ENCODE measurements around the gene GALNT18. TPM values are rescaled to one million over a fixed set of nuclear protein-coding genes. Genes with fewer than 3 reads are reported as not detected.
"Not testable (repeated sequence)": the region's sequence is repeated elsewhere in the genome, so short reads cannot be mapped to it uniquely, and the experiment has no call there.

The GALNT18 gene
- total RNA-seq, 2 experiments from 2014 or later: 2.4 to 2.7 TPM

- Mint-ChIP-seq H3K27me3 (no peaks in the 10 kb centered on the region), H3K4me1 (ENCODE audit: low read depth) (no peaks in the 10 kb centered on the region), H3K4me3 (no peak overlapping the region), H3K27ac (no peak overlapping the region), H3K9me3 (no peaks in the 10 kb centered on the region), H3K36me3 (no peaks in the 10 kb centered on the region)
- POLR2A ChIA-PET: no interaction called here
- CTCF ChIA-PET: no interaction called here
- DNase-seq: no peak
- intact Hi-C loops (cut with micrococcal nuclease): no loop called here
Measured at GRCh38 chr11:11450744-11451362, 171.0 kb downstream of the GALNT18 start.

- CTCF ChIA-PET: no interaction called here
- H3K9me3 Mint-ChIP-seq: no peaks in the 10 kb centered on the region
- DNase-seq: no peak
- no peaks in the 10 kb centered on the region for H3K27me3 Mint-ChIP-seq
- no peak overlapping the region for H3K27ac Mint-ChIP-seq
- H3K4me3 Mint-ChIP-seq: no peak overlapping the region
- H3K4me1 Mint-ChIP-seq (ENCODE audit: low read depth): no peaks in the 10 kb centered on the region
- no peaks in the 10 kb centered on the region for H3K36me3 Mint-ChIP-seq
- POLR2A ChIA-PET: no interaction called here
- intact Hi-C loops (cut with micrococcal nuclease): no loop called here
Measured at GRCh38 chr11:11449327-11449726, 172.5 kb downstream of the GALNT18 start.

DNA sequence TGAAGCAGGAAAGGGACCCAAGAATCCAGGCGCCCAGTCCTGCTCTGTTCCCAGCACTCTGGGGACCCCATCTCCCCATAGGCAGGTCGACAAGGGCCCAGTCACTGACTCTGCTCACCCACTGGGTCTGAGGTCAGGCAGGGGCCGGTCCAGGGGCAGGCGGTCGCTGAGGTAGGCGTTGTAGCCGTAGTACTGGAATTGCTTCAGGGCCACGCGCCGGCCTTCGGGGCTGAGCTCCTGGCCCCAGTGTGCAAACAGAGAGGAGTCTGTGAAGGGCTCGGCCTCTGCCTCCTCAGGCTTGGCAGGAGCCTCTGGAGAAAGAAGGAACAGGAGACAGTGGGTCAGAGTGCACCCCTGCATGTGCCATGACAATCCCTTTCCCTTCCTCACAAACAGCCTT lies 173.2 kb downstream of the GALNT18 start:
- Mint-ChIP-seq H3K27ac (no peak overlapping the region), H3K4me1 (ENCODE audit: low read depth) (no peaks in the 10 kb centered on the region), H3K4me3 (no peak overlapping the region), H3K27me3 (no peaks in the 10 kb centered on the region), H3K36me3 (no peaks in the 10 kb centered on the region), H3K9me3 (no peaks in the 10 kb centered on the region)
- ChIA-PET POLR2A (no interaction called here), CTCF (no interaction called here)
- DNase-seq: no peak
- intact Hi-C loops (cut with micrococcal nuclease): no loop called here

- H3K27ac Mint-ChIP-seq; CTCF ChIA-PET; H3K9me3 Mint-ChIP-seq; H3K4me1 Mint-ChIP-seq (ENCODE audit: low read depth); H3K4me3 Mint-ChIP-seq; H3K27me3 Mint-ChIP-seq; DNase-seq; H3K36me3 Mint-ChIP-seq; intact Hi-C loops (cut with micrococcal nuclease); POLR2A ChIA-PET: not testable (repeated sequence)
Measured at GRCh38 chr11:11447601-11448000, 174.2 kb downstream of the GALNT18 start.

DNA sequence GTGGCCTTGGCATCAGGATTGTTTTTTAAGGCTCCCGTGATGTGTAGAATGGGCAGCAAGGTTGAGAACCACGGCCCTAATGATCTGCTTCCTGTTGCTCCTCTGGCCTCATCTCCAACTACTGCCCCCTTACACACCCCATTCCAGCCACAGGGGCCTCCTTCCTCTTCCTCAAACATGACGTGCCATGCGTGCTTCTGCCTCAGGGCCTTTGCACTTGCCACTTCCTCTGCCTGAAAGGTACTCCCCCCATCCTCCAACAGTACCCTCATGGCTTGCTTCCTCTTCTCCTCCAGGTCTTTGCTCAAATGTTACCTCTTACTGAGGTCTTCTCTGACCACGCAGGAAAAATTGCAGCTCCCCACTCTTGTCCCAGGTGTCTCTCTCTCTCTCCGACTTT lies 174.8 kb downstream of the GALNT18 start:
- CTCF ChIA-PET: no interaction called here

DNA sequence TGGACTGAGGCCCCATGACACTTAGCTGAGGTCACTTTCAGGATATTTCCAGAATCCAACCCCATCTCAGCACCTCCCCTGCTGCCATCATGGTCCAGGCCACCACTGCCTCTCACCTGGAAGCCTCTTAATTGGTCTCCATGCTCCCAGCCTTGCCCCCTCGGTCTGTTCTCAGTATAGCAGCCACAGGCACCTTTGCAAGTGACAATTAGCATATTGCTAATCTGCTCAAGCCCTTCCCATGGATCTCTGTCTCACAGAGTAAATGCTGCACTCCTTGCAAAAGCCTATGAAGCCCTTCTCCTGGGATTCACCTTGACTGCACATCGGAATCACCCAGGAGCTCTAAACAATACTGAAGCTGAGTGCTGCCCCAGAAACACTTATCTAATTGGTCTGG lies 175.2 kb downstream of the GALNT18 start:
- Mint-ChIP-seq H3K9me3 (no peaks in the 10 kb centered on the region), H3K27me3 (no peaks in the 10 kb centered on the region), H3K4me3 (no peak overlapping the region), H3K36me3 (no peaks in the 10 kb centered on the region), H3K27ac (no peak overlapping the region), H3K4me1 (ENCODE audit: low read depth) (no peaks in the 10 kb centered on the region)
- CTCF ChIA-PET: no interaction called here
- POLR2A ChIA-PET: no interaction called here
- intact Hi-C loops (cut with micrococcal nuclease): no loop called here
- DNase-seq: no peak

More for the DNA sequence above, 174.8 kb downstream of the GALNT18 start:
- POLR2A ChIA-PET: no interaction called here
- DNase-seq: no peak
- H3K27ac Mint-ChIP-seq: no peak overlapping the region
- intact Hi-C loops (cut with micrococcal nuclease): no loop called here
- no peak overlapping the region for H3K4me3 Mint-ChIP-seq
- no peaks in the 10 kb centered on the region for H3K4me1 Mint-ChIP-seq (ENCODE audit: low read depth)
- no peaks in the 10 kb centered on the region for H3K36me3 Mint-ChIP-seq
- H3K9me3 Mint-ChIP-seq: no peaks in the 10 kb centered on the region
- H3K27me3 Mint-ChIP-seq: no peaks in the 10 kb centered on the region

DNA sequence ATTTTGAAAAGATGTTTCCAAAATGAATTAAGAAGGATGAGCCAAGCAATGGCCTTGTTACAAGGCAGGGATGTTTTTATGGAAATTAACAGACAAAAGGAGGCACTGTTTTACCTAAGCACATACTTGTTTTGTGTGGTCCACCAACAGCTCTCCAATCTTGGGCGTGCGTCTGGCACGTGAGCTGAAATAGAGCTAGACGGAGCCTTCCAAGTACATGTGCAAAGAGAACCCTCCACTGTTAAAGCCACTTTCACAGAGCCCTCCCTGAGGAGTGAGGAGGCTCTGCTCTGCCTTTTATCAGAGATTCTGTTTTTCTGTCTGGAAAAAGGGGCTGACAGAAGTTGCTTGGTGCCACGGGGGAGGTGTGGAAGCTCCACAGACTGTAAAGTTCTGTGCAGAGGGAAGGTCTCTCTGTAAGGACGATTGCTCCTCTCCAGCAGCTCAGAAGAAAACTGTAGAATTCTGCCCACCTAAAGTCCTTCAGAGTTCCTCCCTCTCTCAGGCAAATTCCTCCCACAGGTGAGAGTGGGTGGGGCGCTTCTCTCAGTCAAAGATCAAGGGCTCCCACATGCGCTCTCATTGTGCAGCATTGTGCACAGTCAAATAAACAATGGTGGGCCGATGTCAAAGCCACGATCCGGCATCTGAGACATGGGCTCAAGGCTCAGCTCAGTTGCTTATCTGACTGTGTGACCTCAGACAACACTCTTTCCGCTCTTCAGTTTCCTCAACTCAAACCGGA lies 176.2 kb downstream of the GALNT18 start:
- Mint-ChIP-seq H3K9me3 (no peaks in the 10 kb centered on the region), H3K4me1 (ENCODE audit: low read depth) (no peaks in the 10 kb centered on the region), H3K27ac (no peak overlapping the region), H3K27me3 (no peaks in the 10 kb centered on the region), H3K36me3 (no peaks in the 10 kb centered on the region), H3K4me3 (no peak overlapping the region)
- intact Hi-C loops (cut with micrococcal nuclease): no loop called here
- ChIA-PET POLR2A (no interaction called here), CTCF (no interaction called here)
- DNase-seq: no peak

DNA sequence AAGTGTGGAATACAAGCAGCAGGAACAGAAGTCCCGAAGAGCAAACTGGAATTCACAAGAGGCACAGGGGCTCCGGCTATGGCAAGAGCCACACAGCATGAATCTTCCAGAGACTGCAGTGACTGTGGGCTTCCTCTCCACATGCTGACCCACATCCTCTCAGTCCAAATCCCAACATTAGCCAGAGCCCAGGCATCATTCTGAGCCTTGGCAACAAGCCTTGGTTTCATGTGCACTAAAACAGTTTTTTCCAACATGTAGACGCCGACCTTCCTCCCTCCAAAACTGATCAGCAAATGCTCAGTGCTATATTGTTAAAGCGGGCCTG lies 177.0 kb downstream of the GALNT18 start:
- Mint-ChIP-seq H3K4me1 (ENCODE audit: low read depth) (no peaks in the 10 kb centered on the region), H3K9me3 (no peaks in the 10 kb centered on the region), H3K36me3 (no peaks in the 10 kb centered on the region), H3K27ac (no peak overlapping the region), H3K4me3 (no peak overlapping the region), H3K27me3 (no peaks in the 10 kb centered on the region)
- CTCF ChIA-PET: no interaction called here
- intact Hi-C loops (cut with micrococcal nuclease): no loop called here
- POLR2A ChIA-PET: no interaction called here
- DNase-seq: no peak

- H3K4me1 Mint-ChIP-seq (ENCODE audit: low read depth): no peaks in the 10 kb centered on the region
- no peaks in the 10 kb centered on the region for H3K27me3 Mint-ChIP-seq
- no peak for DNase-seq
- H3K4me3 Mint-ChIP-seq: no peak overlapping the region
- H3K27ac Mint-ChIP-seq: no peak overlapping the region
- intact Hi-C loops (cut with micrococcal nuclease): no loop called here
- H3K36me3 Mint-ChIP-seq: no peaks in the 10 kb centered on the region
- POLR2A ChIA-PET: no interaction called here
- no peaks in the 10 kb centered on the region for H3K9me3 Mint-ChIP-seq
- CTCF ChIA-PET: no interaction called here
Measured at GRCh38 chr11:11444027-11444803, 177.6 kb downstream of the GALNT18 start.

DNA sequence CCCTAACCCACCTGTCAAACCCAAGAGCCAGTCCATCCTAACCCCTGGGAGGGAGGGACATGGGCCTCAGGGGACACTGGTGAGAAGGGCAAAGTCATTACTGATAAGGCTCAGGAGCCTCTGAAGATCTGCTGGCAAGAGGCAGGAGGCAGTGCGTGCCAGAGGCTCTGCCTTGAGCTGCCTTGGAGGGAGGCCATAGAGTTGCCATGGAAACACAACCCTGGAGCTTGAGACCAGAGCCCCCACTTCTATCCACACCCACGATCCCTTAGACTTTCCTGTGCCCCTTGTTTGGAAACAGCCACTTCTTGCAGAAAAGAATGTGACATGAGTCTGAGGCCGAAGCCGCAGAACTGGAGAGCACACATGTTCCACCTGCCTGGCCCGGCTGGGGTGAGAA lies 179.0 kb downstream of the GALNT18 start:
- ChIA-PET CTCF (no interaction called here), POLR2A (no interaction called here)
- intact Hi-C loops (cut with micrococcal nuclease): no loop called here
- no peak overlapping the region for H3K27ac Mint-ChIP-seq
- H3K9me3 Mint-ChIP-seq: no peaks in the 10 kb centered on the region
- no peak for DNase-seq
- no peak overlapping the region for H3K4me3 Mint-ChIP-seq
- H3K4me1 Mint-ChIP-seq (ENCODE audit: low read depth): no peaks in the 10 kb centered on the region
- H3K27me3 Mint-ChIP-seq: no peaks in the 10 kb centered on the region
- no peaks in the 10 kb centered on the region for H3K36me3 Mint-ChIP-seq

GRCh38 chr11:11441516-11441915 lies 180.3 kb downstream of the GALNT18 start:
- intact Hi-C loops (cut with micrococcal nuclease): no loop called here
- ChIA-PET CTCF (no interaction called here), POLR2A (no interaction called here)
- DNase-seq: no peak
- no peaks in the 10 kb centered on the region for H3K36me3 Mint-ChIP-seq
- no peak overlapping the region for H3K27ac Mint-ChIP-seq
- H3K4me1 Mint-ChIP-seq (ENCODE audit: low read depth): no peaks in the 10 kb centered on the region
- no peak overlapping the region for H3K4me3 Mint-ChIP-seq
- no peaks in the 10 kb centered on the region for H3K27me3 Mint-ChIP-seq
- no peaks in the 10 kb centered on the region for H3K9me3 Mint-ChIP-seq

DNA sequence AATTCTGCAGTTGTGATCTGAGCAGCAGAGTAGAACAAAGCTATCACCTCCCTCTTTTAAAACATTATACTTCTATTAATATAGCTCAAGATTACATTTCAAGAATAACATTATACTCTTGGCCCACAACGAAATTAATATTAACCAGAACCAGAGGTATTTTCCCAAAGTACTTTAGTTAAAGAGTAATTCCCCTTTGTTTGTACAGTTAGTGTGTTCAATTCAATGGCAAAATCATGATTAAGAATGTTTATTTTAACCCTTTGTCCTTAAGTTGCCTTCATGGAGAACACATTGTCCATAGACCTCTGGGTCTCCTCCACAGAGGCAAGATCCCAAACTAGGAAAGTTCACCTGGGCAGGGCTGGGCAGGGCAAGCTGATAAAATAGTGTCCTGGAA lies 180.7 kb downstream of the GALNT18 start:
- H3K27ac Mint-ChIP-seq: no peak overlapping the region
- DNase-seq: no peak
- H3K27me3 Mint-ChIP-seq: no peaks in the 10 kb centered on the region
- no peaks in the 10 kb centered on the region for H3K36me3 Mint-ChIP-seq
- no peaks in the 10 kb centered on the region for H3K9me3 Mint-ChIP-seq
- no peaks in the 10 kb centered on the region for H3K4me1 Mint-ChIP-seq (ENCODE audit: low read depth)
- ChIA-PET POLR2A (no interaction called here), CTCF (no interaction called here)
- no peak overlapping the region for H3K4me3 Mint-ChIP-seq
- intact Hi-C loops (cut with micrococcal nuclease): no loop called here

DNA sequence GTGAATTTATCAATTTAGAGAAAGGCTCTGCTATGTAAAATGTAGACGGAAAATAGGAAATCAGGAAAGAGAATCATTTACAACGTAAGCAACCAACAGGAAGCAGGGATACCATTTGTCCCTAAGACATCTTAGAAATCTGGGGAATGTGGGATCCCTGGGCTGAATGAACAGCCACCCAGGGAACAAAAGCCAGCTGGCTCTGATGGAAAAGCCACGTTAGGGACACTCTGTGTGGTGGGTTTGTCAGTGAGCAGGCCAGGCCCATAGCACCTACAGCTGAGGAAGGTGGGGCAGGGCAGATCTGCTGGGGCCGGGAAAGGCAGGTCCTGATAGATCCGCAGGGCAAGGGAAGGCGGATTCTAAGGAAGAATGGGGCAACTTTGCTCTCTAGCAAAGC lies 181.7 kb downstream of the GALNT18 start:
- Mint-ChIP-seq H3K4me3 (no peak overlapping the region), H3K27ac (no peak overlapping the region), H3K27me3 (no peaks in the 10 kb centered on the region), H3K36me3 (no peaks in the 10 kb centered on the region), H3K4me1 (ENCODE audit: low read depth) (no peaks in the 10 kb centered on the region), H3K9me3 (no peaks in the 10 kb centered on the region)
- DNase-seq: no peak
- intact Hi-C loops (cut with micrococcal nuclease): no loop called here
- ChIA-PET POLR2A (no interaction called here), CTCF (no interaction called here)
